ENCODE measurements around the gene FGF21.

Gene FGF21

DNA sequence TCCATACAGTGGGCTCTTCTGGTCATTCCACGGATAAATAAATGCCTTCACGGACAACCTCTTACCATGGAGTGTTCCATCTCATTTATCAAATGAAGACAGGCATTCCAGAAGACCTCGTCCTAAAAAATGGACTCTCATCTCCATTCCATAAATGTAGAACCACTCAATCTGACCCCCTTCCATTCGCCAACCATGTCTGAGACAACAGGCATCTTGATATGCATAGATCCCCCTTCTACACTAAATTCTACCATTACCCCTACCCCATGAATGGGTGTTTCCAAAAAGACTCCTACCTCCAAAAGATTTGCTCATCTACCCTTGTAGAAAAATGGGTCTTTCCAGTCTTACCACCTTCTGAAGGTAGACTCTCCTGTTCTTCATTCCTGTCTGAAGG is 23.9 kb upstream of the FGF21 start:
- Histone ChIP-seq H3K4me1 (ENCODE audit: control insufficient read depth, insufficient read depth, low read length, poor library complexity, severe bottlenecking) (no peaks in the 10 kb centered on the region), H3K27ac (ENCODE audit: insufficient read depth, low read length, poor library complexity, severe bottlenecking) (no peak overlapping the region), H3K36me3 (ENCODE audit: control insufficient read depth, insufficient read depth, low read length) (no peaks in the 10 kb centered on the region), H3K27me3 (replicated peaks; ENCODE audit: control insufficient read depth, insufficient read depth, low read length, poor library complexity, severe bottlenecking) (no peaks in the 10 kb centered on the region), H3K4me3 (ENCODE audit: insufficient read depth, low read depth, low read length, poor library complexity, severe bottlenecking) (no peak overlapping the region), H3K9me3 (ENCODE audit: control insufficient read depth, low read length) (no peaks in the 10 kb centered on the region)
- no peak for DNase-seq

DNA sequence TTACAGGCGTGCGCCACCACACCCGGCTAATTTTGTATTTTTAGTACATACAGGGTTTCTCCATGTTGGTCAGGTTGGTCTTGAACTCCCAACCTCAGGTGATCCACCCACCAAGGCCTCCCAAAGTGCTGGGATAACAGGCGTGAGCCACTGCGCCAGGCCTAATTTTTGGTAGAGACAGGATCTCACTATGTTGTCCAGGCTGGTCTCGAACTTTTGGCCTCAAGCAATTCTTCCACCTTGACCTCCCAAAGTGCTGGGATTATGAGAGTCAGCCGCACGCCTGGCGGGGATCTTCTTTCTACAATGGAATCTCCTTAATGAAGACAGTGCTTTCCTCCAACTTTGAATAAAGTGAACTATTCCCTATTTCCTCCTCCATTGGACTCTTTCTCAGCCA is 20.7 kb upstream of the FGF21 start:
- DNase-seq = no peak
- Histone ChIP-seq H3K36me3 (ENCODE audit: control insufficient read depth, insufficient read depth, low read length) (no peaks in the 10 kb centered on the region), H3K9me3 (ENCODE audit: control insufficient read depth, low read length) (no peaks in the 10 kb centered on the region), H3K4me1 (ENCODE audit: control insufficient read depth, insufficient read depth, low read length, poor library complexity, severe bottlenecking) (peaks cover 6% of the 10 kb centered on the region), H3K27me3 (replicated peaks; ENCODE audit: control insufficient read depth, insufficient read depth, low read length, poor library complexity, severe bottlenecking) (no peaks in the 10 kb centered on the region), H3K4me3 (ENCODE audit: insufficient read depth, low read depth, low read length, poor library complexity, severe bottlenecking) (no peak overlapping the region), H3K27ac (ENCODE audit: insufficient read depth, low read length, poor library complexity, severe bottlenecking) (no peak overlapping the region)

DNA sequence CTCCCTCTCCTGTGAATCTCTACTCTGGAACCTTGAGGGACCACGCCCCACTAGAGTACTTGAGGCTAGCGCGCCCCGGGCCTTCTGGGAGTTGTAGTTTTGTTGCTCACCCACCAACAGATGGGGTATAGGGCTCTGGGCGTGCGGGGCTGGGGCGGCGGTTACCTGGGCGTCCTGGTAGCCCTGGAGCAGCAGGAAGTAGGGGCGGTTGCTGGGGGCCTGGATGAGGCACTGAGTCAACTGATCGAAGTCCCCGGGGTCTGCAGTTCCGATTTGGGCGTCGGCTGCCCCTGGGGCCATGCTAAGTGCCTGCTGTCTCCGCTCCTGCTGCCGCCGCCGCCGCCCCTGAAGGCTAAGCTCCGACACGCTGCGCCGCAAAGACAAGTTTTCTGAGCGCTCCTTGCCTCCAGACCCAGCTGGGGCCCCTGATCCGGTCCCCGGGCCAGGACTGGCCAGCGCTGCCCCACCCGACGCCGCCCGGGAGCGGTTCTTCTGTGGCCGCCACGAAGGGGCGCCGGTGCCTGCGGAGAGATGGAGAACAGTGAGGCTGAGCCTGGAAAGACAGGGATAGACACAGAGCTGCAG is 20.2 kb upstream of the FGF21 start:
- Histone ChIP-seq H3K4me1 (ENCODE audit: control insufficient read depth, insufficient read depth, low read length, poor library complexity, severe bottlenecking) (peaks cover 11% of the 10 kb centered on the region), H3K27ac (ENCODE audit: insufficient read depth, low read length, poor library complexity, severe bottlenecking) (no peak overlapping the region), H3K9me3 (ENCODE audit: control insufficient read depth, low read length) (no peaks in the 10 kb centered on the region), H3K36me3 (ENCODE audit: control insufficient read depth, insufficient read depth, low read length) (no peaks in the 10 kb centered on the region), H3K27me3 (replicated peaks; ENCODE audit: control insufficient read depth, insufficient read depth, low read length, poor library complexity, severe bottlenecking) (no peaks in the 10 kb centered on the region), H3K4me3 (ENCODE audit: insufficient read depth, low read depth, low read length, poor library complexity, severe bottlenecking) (no peak overlapping the region)
- DNase-seq = no peak

DNA sequence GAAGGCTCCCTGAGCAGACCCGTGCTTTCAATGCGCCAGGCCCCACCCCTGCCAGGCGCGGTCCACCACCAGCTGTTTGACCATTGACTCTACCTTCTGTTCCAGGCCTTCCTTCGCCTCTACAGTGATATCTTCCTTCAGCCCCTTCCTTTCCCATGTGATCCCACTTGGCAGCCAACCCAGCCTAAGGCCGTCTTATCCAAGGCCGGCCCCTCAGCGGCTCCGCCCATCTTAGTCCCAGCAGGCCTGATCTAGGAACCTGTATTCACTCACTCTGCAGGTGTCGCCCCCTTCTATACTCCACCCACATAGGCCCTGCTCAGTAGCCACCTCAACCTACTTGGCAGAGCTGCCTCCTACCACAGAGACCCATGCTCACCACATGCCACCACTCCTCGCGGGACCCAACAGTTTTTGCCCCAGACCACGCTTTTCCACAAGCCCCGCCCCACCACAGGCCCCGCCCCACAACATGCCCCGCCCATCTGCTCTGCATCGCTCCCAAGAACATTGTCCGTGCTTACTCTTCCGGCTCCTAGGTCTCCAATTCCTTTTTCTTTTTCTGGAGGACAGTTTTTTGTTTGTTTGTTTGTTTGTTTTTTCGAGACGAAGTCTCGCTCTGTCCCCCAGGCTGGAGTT is 17.8 kb upstream of the FGF21 start:
- Histone ChIP-seq H3K9me3 (ENCODE audit: control insufficient read depth, low read length) (no peaks in the 10 kb centered on the region), H3K4me1 (ENCODE audit: control insufficient read depth, insufficient read depth, low read length, poor library complexity, severe bottlenecking) (peaks cover 18% of the 10 kb centered on the region), H3K36me3 (ENCODE audit: control insufficient read depth, insufficient read depth, low read length) (no peaks in the 10 kb centered on the region), H3K4me3 (ENCODE audit: insufficient read depth, low read depth, low read length, poor library complexity, severe bottlenecking) (no peak overlapping the region), H3K27ac (ENCODE audit: insufficient read depth, low read length, poor library complexity, severe bottlenecking) (no peak overlapping the region), H3K27me3 (replicated peaks; ENCODE audit: control insufficient read depth, insufficient read depth, low read length, poor library complexity, severe bottlenecking) (no peaks in the 10 kb centered on the region)
- DNase-seq = no peak

DNA sequence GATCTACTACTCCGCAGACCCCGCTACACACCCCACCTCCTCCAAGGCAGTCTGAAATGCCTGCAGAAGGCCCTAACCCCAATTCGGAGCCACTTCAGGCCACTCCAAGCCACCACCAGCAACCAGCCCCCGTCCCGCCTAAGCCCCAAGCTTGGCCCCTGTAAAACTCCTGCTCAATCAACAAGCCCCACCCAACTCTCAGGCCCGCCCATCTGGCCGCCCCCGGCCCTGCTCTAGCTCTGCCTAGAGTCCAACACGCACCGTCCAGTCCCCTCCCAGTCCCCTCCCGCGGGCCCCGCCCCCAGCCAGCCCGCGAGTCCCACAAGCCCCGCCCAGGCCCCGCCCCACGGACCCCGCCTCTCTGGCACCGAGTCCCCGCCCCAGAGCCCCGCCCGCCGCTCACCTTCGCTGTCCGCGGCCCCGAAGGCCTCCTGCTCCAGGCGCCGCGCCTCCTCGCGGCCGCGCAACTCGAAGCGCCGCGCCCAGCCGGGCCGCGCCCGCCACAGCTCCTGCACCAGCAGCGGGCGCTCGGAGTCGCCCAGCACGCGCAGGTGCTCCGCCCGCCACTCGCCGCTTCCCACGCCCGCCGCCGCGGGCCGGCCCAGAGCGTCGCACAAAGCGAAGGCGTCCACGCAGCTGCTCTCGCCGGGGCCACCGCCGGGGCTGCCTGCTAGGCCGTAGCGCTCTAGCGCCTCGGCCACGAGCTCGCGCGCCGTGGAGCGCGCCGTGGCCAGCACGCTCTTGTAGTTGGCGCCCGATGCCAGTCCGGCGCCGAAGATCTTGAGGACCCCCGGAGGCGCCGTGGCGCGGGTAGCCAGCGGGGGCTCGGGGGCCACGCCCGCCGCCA is 16.5 kb upstream of the FGF21 start:
- H3K9me3 ChIP-seq (ENCODE audit: control insufficient read depth, low read length) = no peaks in the 10 kb centered on the region
- no peak overlapping the region for H3K27ac ChIP-seq (ENCODE audit: insufficient read depth, low read length, poor library complexity, severe bottlenecking)
- no peaks in the 10 kb centered on the region for H3K27me3 ChIP-seq (replicated peaks; ENCODE audit: control insufficient read depth, insufficient read depth, low read length, poor library complexity, severe bottlenecking)
- peak; percentile 84 to 91 (median 90) for DNase-seq
- peak overlapping the region; percentile 66 for H3K4me3 ChIP-seq (ENCODE audit: insufficient read depth, low read depth, low read length, poor library complexity, severe bottlenecking)
- peaks cover 18% of the 10 kb centered on the region for H3K4me1 ChIP-seq (ENCODE audit: control insufficient read depth, insufficient read depth, low read length, poor library complexity, severe bottlenecking)
- H3K36me3 ChIP-seq (ENCODE audit: control insufficient read depth, insufficient read depth, low read length) = no peaks in the 10 kb centered on the region

DNA sequence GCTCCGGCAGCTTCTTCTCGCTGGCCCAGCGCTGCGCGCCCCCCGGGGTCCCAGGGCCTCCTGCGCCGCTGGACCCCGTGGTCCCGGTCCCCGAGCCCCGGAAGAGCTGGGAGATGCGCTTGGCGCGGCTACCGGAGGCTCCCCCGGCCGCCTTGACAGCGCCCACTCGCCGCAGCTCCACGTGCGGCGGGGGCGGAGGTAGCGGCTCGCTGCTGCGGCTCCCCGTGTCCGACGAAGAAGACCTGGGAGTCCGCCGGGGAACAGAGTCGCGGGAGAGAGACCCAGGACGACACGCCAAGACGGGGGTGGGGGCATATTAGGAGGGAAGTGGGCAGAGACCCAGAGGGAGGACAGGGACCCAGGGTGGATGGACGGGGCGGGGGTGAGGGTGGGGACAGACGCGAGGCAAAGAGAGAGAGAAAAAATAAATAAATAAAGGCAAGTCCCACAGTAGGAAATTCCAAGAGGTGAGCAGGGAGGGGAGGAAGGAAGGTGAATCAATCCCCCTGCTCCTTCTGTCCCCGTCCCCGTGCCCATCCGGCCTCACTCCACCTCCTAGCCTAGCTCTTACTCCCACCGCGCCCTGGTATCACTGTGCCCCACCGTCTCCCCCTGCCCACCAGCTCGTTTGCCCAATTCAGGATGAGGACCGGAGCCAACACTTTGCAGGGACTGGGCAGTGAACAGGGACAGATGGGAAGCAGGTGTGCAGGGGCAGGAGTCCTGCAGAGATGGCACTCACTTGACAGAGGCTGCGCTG is 15.7 kb upstream of the FGF21 start:
- H3K27me3 ChIP-seq (replicated peaks; ENCODE audit: control insufficient read depth, insufficient read depth, low read length, poor library complexity, severe bottlenecking) = no peaks in the 10 kb centered on the region
- no peaks in the 10 kb centered on the region for H3K36me3 ChIP-seq (ENCODE audit: control insufficient read depth, insufficient read depth, low read length)
- H3K4me3 ChIP-seq (ENCODE audit: insufficient read depth, low read depth, low read length, poor library complexity, severe bottlenecking) = peak overlapping the region; percentile 66
- no peak overlapping the region for H3K27ac ChIP-seq (ENCODE audit: insufficient read depth, low read length, poor library complexity, severe bottlenecking)
- H3K4me1 ChIP-seq (ENCODE audit: control insufficient read depth, insufficient read depth, low read length, poor library complexity, severe bottlenecking) = peaks cover 18% of the 10 kb centered on the region
- H3K9me3 ChIP-seq (ENCODE audit: control insufficient read depth, low read length) = no peaks in the 10 kb centered on the region
- no peak for DNase-seq

DNA sequence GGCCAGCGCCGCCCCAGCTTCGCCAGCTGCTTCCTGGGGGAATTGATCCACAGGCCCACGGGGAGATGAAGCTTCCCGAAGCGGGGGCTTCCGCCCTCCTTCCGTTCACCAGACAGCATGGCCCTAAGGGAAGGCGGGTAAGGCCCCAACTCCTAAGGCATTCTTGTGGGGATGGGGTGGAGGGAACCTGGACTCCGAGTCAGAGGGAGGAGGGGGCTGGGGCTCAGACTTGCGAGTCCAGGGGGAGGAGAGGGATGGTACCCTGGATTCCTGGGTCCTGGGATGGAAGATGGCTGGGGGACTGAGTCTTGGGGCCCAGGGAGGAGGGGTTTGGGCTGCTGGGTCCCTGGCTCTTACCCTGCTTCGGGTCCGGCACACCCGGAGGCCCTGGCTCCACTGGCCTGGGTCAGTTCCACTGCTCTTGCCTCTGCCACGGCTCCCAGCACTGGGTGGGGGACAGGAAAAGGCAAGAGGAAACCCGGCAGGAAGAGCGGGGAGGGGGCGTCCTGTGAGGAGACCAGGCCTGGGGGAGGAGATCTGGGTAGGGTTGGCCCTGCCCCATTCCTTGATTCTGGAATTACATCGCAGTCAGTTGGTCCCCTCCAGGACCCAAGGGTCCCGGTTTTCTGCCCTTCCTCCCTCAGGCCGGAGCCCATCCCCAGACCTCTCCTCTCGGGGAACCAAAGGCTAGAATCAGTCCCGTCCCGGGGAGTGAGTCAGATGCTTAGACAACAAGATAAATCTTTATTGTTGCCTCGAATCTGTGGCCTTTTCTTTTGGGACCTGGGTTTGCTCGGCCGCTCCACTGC is 15.0 kb upstream of the FGF21 start, which contains the start of gene RASIP1:
Gene RASIP1 (minus strand): TSS at position 447 of the 809 bp plus-strand sequence. CDS start 328 bp downstream, at position 119.
- H3K9me3 ChIP-seq (ENCODE audit: control insufficient read depth, low read length) = no peaks in the 10 kb centered on the region
- peaks cover 20% of the 10 kb centered on the region for H3K4me1 ChIP-seq (ENCODE audit: control insufficient read depth, insufficient read depth, low read length, poor library complexity, severe bottlenecking)
- DNase-seq = no peak
- H3K27ac ChIP-seq (ENCODE audit: insufficient read depth, low read length, poor library complexity, severe bottlenecking) = no peak within 1 kb of the TSS
- no peaks in the 10 kb centered on the region for H3K27me3 ChIP-seq (replicated peaks; ENCODE audit: control insufficient read depth, insufficient read depth, low read length, poor library complexity, severe bottlenecking)
- H3K4me3 ChIP-seq (ENCODE audit: insufficient read depth, low read depth, low read length, poor library complexity, severe bottlenecking) = peak within 1 kb of the TSS; percentile 66
- no peaks in the 10 kb centered on the region for H3K36me3 ChIP-seq (ENCODE audit: control insufficient read depth, insufficient read depth, low read length)

DNA sequence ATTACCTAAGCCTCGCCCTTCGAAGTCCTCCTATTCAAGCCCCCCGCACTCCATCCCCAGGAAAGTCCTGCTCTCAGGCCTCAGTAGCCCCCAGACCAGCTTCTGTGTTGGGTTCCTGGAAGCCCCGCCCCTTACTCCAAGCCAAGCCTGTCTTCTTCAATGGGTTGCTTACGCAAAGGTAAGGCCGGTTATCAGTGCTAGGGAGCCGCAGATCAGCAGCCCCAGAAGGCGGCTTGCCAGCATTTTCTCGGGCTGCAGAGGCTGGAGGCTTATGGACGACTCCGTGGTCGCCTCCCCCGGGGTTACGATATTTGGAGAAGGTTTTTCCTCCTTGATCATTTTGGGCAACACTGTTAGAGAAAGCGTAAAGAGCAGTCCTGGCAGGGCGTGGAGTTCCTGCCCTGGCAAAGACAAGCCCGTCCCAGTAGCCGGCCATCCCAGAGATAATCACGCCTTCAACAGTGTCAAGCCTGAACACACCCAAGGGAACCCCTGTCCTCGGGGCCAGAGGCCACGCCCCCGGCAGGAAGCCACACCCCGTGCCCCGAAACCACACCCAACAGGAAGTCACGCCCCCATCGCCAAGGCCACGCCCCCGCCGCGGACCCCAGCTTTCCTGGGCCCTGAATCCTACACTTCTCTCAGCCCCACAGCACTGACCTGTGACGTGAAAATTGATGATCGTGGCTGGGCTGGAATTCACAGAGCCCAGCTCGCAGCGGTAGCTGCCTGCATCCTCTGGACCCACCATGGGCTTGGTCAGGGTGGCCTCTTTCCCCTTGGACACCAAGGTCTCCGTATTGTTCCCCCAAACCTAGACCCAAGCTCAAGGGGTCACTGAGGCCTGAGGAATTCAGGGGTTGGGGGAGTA is 14.0 kb upstream of the FGF21 start:
- H3K4me1 ChIP-seq (ENCODE audit: control insufficient read depth, insufficient read depth, low read length, poor library complexity, severe bottlenecking) = peaks cover 23% of the 10 kb centered on the region
- H3K36me3 ChIP-seq (ENCODE audit: control insufficient read depth, insufficient read depth, low read length) = no peaks in the 10 kb centered on the region
- H3K27ac ChIP-seq (ENCODE audit: insufficient read depth, low read length, poor library complexity, severe bottlenecking) = no peak overlapping the region
- H3K9me3 ChIP-seq (ENCODE audit: control insufficient read depth, low read length) = no peaks in the 10 kb centered on the region
- peaks cover 5% of the 10 kb centered on the region for H3K27me3 ChIP-seq (replicated peaks; ENCODE audit: control insufficient read depth, insufficient read depth, low read length, poor library complexity, severe bottlenecking)
- no peak for DNase-seq
- no peak overlapping the region for H3K4me3 ChIP-seq (ENCODE audit: insufficient read depth, low read depth, low read length, poor library complexity, severe bottlenecking)
